Measurements from ENCODE around the gene P3H2. TPM values are rescaled to one million over a fixed set of nuclear protein-coding genes. Genes with fewer than 3 reads are reported as not detected.

The P3H2 gene
- total and polyA plus RNA-seq, 2 of the 4 experiments (the other 2 are of a cell fraction) = 54.7 to 64.3 TPM

DNA sequence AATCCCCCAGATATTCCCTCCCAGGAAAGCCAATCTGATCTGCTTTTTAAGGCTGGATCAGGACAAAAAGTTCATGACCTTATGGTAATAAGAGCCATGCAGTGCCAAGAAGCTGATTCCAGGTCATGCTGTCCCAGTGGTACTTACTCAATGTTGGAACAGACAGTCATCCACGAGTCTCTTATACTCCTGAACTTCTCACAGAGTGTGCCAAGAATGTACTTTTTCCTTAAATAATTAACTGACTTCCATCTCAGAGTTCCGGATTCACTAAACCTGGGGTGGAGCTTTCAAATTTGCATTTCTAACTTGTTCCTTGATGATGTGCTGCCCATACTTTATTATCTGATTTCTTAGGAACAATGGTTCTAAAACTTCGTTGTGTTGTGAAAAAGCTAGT, 3.4 kb upstream of the P3H2 start:
- DNase-seq (no peak), ATAC-seq (ENCODE audit: low read depth) (no peak)
- H3K4me2 ChIP-seq (ENCODE audit: low read depth, low read length) = no peak overlapping the region
- peaks cover 0 to 22% of the 10 kb centered on the region in 2 experiments; a peak in 3 of 4 replicates for H3K79me1 ChIP-seq (ENCODE audit: low read depth in 1 of 2, low read length in 2 of 2)
- TF ChIP-seq RCOR1 (IDR thresholded peaks at IDR 0.05; ENCODE audit: insufficient replicate concordance, low read length) = no peak
- TF ChIP-seq BHLHE40 (IDR thresholded peaks at IDR 0.05; ENCODE audit: low read depth, low read length) = no peak
- TF ChIP-seq RFX5 (IDR thresholded peaks at IDR 0.05; ENCODE audit: low read depth, low read length) = no peak
- TF ChIP-seq, protein P1, sequence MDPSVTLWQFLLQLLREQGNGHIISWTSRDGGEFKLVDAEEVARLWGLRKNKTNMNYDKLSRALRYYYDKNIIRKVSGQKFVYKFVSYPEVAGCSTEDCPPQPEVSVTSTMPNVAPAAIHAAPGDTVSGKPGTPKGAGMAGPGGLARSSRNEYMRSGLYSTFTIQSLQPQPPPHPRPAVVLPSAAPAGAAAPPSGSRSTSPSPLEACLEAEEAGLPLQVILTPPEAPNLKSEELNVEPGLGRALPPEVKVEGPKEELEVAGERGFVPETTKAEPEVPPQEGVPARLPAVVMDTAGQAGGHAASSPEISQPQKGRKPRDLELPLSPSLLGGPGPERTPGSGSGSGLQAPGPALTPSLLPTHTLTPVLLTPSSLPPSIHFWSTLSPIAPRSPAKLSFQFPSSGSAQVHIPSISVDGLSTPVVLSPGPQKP (IDR thresholded peaks at IDR 0.05; ENCODE audit: borderline replicate concordance, low read depth, low read length) = no peak
- TF ChIP-seq RAD21 (IDR thresholded peaks at IDR 0.05; ENCODE audit: low read length) = no peak
- TF ChIP-seq, protein P2, sequence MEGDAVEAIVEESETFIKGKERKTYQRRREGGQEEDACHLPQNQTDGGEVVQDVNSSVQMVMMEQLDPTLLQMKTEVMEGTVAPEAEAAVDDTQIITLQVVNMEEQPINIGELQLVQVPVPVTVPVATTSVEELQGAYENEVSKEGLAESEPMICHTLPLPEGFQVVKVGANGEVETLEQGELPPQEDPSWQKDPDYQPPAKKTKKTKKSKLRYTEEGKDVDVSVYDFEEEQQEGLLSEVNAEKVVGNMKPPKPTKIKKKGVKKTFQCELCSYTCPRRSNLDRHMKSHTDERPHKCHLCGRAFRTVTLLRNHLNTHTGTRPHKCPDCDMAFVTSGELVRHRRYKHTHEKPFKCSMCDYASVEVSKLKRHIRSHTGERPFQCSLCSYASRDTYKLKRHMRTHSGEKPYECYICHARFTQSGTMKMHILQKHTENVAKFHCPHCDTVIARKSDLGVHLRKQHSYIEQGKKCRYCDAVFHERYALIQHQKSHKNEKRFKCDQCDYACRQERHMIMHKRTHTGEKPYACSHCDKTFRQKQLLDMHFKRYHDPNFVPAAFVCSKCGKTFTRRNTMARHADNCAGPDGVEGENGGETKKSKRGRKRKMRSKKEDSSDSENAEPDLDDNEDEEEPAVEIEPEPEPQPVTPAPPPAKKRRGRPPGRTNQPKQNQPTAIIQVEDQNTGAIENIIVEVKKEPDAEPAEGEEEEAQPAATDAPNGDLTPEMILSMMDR (conservative IDR thresholded peaks at IDR 0.05; ENCODE audit: low read depth, low read length) = no peak
- TF ChIP-seq MAZ (IDR thresholded peaks at IDR 0.05; ENCODE audit: borderline replicate concordance, low read depth, low read length) = no peak
- TF ChIP-seq MAFK (IDR thresholded peaks at IDR 0.05; ENCODE audit: low read depth, low read length) = no peak
- TF ChIP-seq CEBPB (IDR thresholded peaks at IDR 0.05; ENCODE audit: low read depth, low read length) = no peak
- no peak for TF ChIP-seq CHD1 (IDR thresholded peaks at IDR 0.05; ENCODE audit: low read depth, low read length)
- no peak for TF ChIP-seq SMC3 (IDR thresholded peaks at IDR 0.05; ENCODE audit: low read depth, low read length)
- no peak for TF ChIP-seq NFE2L2 (IDR thresholded peaks at IDR 0.05; ENCODE audit: low read depth, low read length)
- no peak for TF ChIP-seq POLR2A (IDR thresholded peaks at IDR 0.05; ENCODE audit: low read depth, low read length)
- TF ChIP-seq FOS (IDR thresholded peaks at IDR 0.05; ENCODE audit: low read depth, low read length) = no peak
- no peak for TF ChIP-seq MXI1 (IDR thresholded peaks at IDR 0.05; ENCODE audit: borderline replicate concordance, low read depth, low read length)
- no peak for TF ChIP-seq USF2 (IDR thresholded peaks at IDR 0.05; ENCODE audit: low read depth, low read length)
- H2AK9ac ChIP-seq (replicated peaks; ENCODE audit: low read depth, low read length, poor library complexity) = no peak overlapping the region
- no peak overlapping the region for H2AK5ac ChIP-seq (ENCODE audit: low read depth, low read length)
- H3K9me1 ChIP-seq (ENCODE audit: insufficient read depth, low read length) = peaks cover 4% of the 10 kb centered on the region; the same call in 1 of the 2 replicates
- H3K9me3 ChIP-seq (ENCODE audit: control insufficient read depth, insufficient read depth, low read length) = no peaks in the 10 kb centered on the region
- H2BK20ac ChIP-seq (ENCODE audit: low read depth, low read length) = no peak overlapping the region
- no peak overlapping the region for H3K9ac ChIP-seq (ENCODE audit: low read depth, low read length)
- H3K56ac ChIP-seq (ENCODE audit: extremely low read depth, insufficient read depth, low read length) = no peak overlapping the region
- no peaks in the 10 kb centered on the region for H3K27me3 ChIP-seq (ENCODE audit: control insufficient read depth, insufficient read depth, low read length)
- H3K23ac ChIP-seq (ENCODE audit: low read depth, low read length) = no peak overlapping the region
- intact Hi-C loops (cut with micrococcal nuclease) (loop anchor here (5.0 kb wide), 2 partner anchors 63 to 298 kb away; no protein-coding TSS in a partner anchor), dilution Hi-C loops (cut with HindIII; ENCODE audit: low sequenced_read_pairs, unreplicated experiment) (no loop called here), in situ Hi-C loops (cut with MboI; ENCODE audit: low sequenced_read_pairs) (no loop called here)
- no peak overlapping the region for H3K18ac ChIP-seq (ENCODE audit: low read depth, low read length)
- H3K4ac ChIP-seq (ENCODE audit: low read depth, low read length) = no peak overlapping the region
- no peak overlapping the region for H3K14ac ChIP-seq (replicated peaks; ENCODE audit: low read depth, low read length)
- no peak overlapping the region for H4K5ac ChIP-seq (ENCODE audit: low read depth, low read length)
- H4K8ac ChIP-seq (ENCODE audit: low read depth in 2 of 2, low read length in 2 of 2) = no peak overlapping the region
- BruUV-seq (replicated peaks) = no TSS peak
- peaks cover 7% of the 10 kb centered on the region for H3K4me1 ChIP-seq (ENCODE audit: control insufficient read depth, insufficient read depth, low read length)
- H2AFZ ChIP-seq (replicated peaks; ENCODE audit: low read length, poor library complexity) = no peak overlapping the region
- no CpG with 5 or more reads among the region's 3 CpGs for WGBS, 2 experiments (ENCODE audit: extremely low coverage in 2 of 2, insufficient read length in 1 of 2)
- H3K4me3 ChIP-seq (ENCODE audit: insufficient read depth, low read depth, low read length) = no peak overlapping the region
- H3K36me3 ChIP-seq (ENCODE audit: control insufficient read depth, insufficient read depth, low read length) = no peaks in the 10 kb centered on the region
- no peak overlapping the region for H2BK120ac ChIP-seq (ENCODE audit: low read depth, low read length)
- no peak overlapping the region for H2BK15ac ChIP-seq (ENCODE audit: low read depth, low read length)
- no peak overlapping the region for H3K27ac ChIP-seq (ENCODE audit: insufficient read depth, low read length)
- H4K20me1 ChIP-seq (ENCODE audit: insufficient read depth, low read length) = no peaks in the 10 kb centered on the region
- ChIA-PET POLR2A (ENCODE audit: unreplicated experiment) (no interaction called here), CTCF (no interaction called here)
- no peak overlapping the region for H2BK5ac ChIP-seq (ENCODE audit: low read depth, low read length, poor library complexity, severe bottlenecking)
- no peak overlapping the region for H4K91ac ChIP-seq (ENCODE audit: insufficient read depth, low read depth, low read length)

All from IMR-90 (cell line).